Measurements from ENCODE around the gene TPST2.

TPST2 gene

DNA sequence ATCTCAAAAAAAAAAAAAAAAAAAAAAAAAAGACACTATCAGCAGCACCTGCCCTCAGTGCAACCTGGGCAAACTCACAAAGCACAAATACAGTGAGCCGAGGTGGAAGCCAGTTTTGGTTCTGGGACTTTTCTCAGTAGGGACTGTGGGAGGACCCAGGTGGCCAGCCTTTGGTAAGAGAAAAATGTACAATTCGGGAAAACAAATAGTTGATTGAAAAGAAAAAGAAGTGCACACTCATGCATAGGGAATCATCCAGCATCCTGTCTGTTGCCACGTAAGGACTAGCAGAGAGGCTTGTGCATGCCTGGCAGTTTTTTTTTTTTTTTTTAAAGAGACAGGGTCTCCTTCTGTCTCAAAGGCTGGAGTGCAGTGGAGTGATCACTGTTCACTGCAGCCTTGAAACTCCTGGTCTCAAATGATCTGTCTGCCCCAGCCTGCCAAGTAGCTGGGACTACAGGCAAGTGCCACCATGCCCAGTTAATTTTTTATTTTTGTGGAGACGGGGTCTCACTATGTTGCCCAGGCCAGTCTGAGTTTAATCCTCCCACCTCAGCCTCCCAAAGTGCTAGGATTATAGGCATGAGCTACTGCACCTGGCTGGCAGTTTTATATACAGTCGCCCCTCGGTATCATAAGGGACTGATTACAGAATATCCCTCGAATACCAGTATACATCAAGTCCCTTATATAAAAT lies 36.7 kb downstream of the TPST2 start:
- no peak for DNase-seq (ENCODE audit: low spot score)

DNA sequence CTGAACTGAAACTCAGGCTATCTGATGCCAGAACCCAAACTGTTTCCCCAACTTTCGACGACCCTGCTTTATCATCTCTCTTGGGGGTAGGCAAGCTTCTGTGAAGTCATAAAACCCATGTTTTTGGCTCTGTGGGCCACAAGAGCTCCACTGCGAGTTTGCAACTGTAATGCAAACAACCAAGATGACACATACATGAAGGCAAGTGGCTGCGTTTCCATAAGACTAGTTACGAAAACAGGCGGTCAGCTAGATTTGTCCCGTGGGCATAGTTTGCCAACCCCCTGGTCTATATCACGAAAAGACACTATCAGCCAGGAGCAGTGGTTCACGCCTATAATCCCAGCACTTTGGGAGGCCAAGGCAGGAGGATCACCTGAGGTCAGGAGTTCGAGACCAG lies 37.5 kb downstream of the TPST2 start:
- DNase-seq (ENCODE audit: low spot score): no peak

DNA sequence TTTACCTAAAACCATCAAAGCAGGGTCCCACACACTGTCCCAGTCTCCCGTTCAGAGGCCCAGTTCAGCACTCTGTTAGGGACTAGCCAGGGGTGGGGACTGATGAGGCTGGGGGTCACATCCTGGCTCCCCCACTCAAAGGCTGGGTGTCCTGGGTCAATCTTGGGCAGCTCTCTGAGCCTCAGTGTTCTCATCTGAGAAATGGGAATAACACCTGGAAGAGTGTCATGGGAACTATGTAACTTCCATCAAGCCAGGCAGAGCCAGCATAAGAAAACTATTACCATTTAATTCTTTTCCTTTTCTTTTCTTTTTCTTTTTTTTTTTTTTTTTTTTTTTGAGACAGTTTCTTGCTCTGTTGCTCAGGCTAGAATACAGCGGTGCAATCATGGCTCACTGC lies 38.4 kb downstream of the TPST2 start:
- no peak for DNase-seq (ENCODE audit: low spot score)

DNA sequence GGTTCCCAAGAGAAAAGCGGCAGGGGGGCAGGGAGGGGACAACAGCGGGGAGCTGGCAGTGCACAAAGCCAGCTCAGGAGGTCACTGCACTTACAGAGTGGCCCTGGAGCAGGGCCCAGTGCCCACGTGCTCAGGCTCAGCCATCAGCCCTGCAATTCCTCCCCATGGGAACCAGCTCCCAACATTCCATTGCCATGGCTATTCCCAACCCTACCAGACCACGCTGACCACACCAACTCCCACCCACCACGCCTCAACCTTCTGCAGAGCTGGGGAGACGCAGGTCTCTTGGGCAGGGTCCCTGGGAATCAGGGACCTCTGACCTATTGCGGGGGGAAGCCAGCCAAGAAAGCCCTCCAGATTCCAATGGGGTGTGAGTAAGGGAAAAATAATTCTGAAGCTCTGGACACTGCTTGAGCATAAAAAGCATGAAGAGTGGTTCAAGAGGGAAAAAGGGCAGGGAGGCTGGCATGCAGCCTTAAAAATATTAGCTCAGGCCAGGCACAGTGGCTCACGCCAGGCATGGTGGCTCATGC lies 39.4 kb downstream of the TPST2 start:
- DNase-seq (ENCODE audit: low spot score): peak; percentile 53

DNA sequence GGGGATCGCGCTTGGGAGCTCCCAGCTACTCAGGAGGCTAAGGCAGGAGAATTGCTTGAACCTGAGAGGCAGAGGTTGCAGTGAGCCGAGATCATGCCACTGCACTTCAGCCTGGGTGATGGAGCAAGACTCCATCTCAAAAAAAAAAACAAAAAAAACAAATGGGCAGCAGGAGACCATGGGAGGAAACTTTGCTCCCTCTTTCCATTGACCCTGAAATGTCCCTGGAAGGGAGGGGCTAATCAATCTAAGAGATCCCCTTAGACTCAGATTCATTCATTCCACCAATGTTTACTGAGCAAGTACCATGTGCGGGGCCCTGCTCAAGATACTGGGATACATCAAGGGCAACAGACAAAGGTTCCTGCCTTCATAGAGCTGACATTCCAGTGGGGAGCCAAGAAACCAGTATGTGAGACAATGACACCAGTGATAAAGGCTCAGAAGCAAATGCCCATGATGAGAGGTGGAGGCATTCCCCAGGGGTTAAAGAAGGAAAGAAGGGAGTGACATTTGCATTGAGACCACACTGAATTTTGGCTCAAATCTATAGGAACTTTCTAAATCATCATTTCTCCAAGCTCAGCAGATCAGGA lies 39.9 kb downstream of the TPST2 start:
- DNase-seq (ENCODE audit: low spot score): no peak

DNA sequence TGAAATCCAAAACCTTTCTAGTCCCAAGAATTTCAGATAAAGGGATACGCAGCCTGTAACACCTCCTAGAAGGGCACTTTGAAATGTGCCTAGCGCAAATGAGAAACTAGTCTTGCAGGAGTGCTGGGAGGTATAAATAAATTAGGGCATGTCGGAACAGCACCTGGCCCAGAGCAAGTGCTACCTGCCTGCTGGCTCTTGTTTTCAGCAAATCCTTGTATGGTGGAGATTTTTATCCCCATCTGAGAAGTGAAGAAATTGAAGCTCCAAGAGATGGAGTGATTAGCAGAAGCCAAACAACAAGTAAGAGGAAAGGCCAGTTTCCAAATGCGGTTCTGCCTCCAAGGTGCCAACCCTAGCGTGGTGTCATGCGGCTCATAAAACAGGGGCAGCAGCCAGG lies 40.9 kb downstream of the TPST2 start:
- no peak for DNase-seq (ENCODE audit: low spot score)

DNA sequence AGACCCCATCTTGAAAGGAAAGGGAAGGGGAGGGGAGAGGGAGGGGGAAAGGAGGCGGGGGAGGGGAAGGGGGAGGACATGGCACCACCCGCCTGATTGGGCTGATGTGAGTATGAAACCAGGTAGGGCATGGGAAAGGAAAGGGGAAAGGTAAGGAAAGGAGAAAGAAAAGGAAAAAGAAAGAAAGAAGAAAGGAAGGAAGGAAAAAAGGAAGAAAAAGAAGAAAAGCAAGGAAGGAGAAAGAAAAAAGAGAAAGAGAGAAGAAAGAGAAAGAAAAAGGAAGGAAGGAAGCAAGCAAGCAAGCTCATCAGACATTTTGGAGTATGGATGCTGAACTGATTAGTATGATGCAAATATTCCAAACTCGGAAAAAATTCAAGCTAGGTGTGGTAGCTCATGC lies 41.6 kb downstream of the TPST2 start:
- no peak for DNase-seq (ENCODE audit: low spot score)

DNA sequence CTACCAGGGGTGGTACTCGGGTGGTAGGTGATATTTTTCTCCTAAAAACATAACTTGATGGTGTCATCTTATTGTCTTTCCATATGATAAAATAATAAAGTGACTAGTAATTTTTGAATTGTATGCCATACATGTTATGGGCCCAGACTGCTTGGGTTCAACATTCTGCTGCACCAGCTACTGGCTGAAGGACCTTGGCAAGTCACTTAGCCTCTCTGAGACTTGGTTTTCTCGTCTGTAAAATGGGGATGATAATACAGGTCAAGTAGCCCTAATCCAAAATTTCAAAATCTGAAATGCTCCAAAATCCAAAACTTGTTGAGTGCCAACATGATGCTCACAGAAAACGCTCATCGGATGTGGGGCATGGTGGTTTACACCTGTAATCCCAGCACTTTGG lies 42.1 kb downstream of the TPST2 start:
- no peak for DNase-seq (ENCODE audit: low spot score)

DNA sequence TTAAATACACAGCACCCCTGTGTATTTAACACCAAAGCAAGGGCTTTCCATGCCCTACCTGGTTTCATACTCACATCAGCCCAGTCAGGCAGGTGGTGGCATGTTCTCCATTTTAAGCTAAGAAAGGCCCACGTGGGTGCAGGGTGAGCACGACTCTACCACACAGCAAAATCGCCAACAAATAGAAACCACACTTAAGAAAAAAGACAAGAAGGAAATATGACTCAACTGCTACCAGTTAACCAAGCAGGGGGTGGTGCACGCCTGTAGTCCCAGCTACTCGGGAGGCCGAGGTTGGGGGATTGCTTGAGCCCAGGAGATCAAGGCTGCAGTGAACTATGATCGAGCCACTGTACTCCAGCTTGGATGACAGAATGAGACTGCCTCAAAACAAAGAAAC lies 42.5 kb downstream of the TPST2 start:
- DNase-seq (ENCODE audit: low spot score): no peak

DNA sequence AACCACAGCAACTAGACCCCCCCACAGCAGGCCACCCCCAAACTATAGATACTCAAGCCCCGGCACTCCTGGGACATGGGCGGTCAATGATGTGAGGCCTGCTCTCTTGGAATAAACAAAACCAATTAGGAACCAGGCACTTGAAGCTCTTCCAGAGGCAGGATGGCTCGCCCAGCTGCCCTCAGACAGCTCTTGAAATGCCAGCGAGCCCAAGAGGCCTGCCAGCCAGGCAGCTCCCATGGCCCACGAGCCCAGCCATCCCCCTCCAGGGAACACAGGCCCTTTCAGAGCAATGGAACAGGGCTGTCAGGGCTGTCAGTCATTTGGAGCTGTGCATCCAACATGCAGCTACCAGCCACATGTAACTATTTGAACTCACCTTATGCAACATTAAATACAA lies 43.6 kb downstream of the TPST2 start:
- no peak for DNase-seq (ENCODE audit: low spot score)

DNA sequence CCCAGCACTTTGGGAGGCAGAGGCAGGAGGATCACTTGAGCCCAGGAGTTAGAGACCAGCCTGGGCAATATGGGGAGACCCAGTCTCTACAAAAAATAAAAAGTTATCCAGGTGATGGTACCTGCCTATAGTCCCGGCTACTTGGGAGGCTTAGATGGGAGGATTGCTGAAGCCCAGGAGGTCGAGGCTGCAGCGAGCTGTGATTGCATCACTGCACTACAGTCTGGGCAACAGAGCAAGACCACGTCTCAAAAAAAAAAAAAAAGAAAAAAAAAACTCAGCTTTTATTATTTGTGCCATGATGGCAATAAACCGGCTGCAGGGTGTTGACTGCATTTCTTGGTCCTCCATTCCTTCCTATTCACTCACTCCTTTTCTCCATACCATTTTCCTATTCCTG lies 44.1 kb downstream of the TPST2 start:
- DNase-seq (ENCODE audit: low spot score): no peak

DNA sequence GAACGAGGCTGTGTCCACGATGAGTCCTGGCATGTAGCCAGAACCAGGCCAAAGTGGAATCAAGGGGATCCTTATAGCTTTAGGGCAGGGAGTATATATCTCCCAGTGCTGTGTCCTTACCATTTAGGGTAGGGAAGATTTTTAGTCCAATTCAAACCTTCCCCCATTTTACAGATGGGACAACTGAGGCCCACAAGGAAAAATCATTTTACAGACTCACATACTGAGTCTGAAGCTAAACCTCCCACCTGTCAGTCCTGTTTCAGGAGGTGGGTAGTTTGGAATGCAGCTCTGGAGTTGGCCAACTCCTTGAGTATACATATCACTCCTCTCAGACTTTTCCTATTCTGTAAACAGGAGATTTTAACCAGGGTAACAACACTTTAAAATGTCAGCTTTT lies 44.5 kb downstream of the TPST2 start:
- DNase-seq (ENCODE audit: low spot score): no peak

DNA sequence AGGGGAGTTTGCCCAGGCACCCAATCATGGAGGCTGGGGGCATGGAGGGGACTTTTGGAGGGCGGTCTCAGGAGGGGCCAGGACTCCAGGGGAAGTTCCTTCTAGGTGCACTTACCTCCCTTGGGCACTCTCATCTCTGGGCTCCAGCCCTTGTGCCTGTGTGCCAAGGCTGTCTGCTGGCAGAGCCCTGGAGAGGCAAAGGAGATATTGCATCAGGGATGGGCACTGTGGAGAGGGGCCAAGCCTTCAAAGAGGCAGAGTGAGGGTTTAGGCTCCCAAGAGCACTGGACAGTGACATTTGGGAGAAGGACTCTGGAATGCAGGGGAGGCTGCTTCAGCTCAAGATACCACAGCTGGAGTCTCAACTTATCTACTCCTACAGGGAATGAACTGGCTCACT lies 45.4 kb downstream of the TPST2 start:
- no peak for DNase-seq (ENCODE audit: low spot score)

DNA sequence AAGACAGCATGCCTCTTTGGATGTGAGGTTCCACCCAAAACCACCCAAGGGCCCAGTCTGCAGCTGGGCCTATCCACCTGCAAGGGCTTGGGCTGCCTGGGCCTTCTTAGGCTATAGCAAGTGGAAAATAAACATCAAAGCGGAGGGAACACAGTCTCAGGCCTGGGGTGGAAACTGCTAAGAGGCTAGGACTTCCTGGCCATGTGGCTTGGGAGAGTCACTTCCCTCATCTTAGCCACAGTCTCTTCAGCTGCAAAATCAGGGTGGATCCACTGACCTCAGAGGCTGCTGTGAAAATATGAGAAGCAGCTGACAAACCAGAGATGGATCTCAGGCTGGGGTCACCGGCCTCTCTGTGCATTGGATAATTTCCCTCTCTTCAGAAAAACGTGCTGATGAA lies 47.1 kb downstream of the TPST2 start:
- DNase-seq (ENCODE audit: low spot score): no peak

DNA sequence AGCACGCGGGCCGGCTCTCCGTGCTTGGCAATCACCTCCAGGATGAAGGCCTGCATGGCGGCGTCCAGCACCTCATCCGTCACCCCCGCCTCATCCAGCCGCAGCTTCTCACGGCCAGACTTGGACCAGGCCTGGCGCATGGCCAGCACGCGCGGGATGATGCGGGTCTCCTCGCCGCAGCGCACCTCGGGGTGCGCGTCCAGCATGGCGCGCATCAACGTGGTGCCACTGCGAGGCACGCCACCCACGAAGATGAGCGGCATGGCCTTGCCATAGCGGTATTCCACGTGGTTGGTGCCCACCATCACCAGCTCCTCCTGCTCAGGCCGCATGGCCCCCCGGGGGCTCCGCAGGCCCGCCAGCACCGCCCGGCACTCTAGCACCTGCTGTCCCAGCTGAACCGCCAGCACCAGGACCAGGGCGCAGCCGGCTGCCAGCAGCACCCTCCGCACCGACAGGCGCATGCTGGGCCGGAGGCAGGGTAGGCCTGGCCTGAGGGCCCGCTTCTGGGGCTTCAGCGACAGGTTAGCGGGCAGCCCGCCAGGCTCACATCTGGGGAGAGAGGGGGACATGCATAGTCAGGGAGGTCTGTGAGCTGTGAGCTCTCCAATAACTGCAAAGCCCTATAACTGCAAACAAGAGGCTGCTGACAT lies 48.6 kb downstream of the TPST2 start:
- no peak for DNase-seq (ENCODE audit: low spot score)

DNA sequence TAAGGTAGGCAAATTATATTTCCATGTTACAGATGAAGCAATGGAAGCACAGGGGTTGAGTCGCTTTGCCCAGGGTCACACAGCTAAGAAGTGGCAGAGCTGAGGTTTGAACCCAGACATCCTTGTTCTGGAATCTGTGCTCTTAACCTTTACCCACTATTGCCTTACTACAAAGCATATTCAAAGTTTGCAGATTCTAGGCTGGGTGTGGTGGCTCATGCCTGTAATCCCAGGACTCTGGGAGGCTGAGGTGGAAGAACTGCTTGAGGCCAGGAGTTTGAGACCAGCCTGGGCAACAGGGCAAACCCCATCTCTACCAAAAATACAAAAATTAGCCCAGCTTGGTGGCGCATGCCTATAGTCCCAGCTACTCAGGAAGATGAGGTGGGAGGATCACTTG lies 49.8 kb downstream of the TPST2 start:
- DNase-seq (ENCODE audit: low spot score): no peak

DNA sequence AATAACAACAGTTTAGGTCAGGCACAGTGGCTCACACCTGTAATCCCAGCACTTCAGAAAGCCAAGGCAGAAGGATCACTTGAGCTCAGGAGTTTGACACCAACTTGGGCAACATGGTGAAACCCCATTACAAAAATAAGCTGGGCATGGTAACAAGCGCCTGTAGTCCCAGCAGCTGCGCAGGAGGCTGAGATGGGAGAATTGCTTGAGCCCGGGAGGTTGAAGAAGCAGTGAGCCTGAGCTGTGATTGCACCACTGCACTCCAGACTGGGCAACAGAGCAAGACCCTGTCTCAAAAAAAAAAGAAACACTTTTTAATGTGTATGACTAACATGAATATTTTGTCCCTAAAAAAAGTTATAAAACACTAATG lies 53.2 kb downstream of the TPST2 start:
- no peak for DNase-seq (ENCODE audit: low spot score)

DNA sequence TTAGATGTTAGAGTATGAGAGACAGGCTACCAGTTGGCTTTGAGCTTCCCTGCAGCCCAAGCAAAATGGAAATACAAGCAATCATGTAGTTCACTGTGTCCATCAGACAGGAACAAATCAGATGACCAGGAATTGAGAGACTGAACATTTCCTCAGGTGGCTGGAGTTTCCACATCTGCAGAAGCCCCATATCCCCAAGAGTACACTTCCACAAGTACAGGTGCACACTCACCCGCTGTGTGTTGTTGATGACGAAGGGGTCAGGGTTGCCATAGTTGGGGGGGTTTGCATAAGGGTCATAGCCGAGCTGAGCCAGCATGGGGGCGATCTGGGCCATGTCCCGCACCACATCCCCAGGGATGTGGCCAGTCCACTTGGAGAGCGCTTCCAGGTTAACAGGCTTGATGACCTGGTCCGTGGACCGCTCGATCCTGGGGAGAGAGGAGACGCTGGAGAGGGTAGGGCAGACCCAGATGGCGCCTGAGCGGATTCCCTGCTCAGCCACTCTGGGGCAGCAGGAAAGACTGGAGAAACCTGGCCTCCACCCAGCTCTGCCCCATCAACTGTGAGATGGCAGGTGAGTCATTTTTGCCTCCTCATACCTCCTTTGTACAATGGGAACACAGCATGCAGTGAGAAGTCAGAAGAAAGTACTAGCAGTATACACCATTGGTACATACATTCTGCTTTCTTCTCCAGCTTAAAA lies 53.7 kb downstream of the TPST2 start:
- no peak for DNase-seq (ENCODE audit: low spot score)

DNA sequence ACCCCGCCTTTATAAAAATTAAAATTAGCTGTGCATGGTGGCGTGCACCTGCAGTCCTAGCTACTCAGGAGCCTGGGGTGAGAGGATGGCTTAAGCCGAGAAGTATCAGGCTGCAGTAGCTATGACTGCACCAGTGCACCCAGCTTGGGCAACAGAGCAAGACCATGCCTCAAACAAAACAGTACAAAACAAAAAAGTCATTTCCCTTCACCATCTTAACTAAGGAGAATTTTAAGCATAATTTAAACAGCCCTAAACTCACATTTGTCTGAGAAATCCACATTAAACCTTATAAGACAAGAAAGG lies 54.4 kb downstream of the TPST2 start:
- DNase-seq (ENCODE audit: low spot score): no peak

DNA sequence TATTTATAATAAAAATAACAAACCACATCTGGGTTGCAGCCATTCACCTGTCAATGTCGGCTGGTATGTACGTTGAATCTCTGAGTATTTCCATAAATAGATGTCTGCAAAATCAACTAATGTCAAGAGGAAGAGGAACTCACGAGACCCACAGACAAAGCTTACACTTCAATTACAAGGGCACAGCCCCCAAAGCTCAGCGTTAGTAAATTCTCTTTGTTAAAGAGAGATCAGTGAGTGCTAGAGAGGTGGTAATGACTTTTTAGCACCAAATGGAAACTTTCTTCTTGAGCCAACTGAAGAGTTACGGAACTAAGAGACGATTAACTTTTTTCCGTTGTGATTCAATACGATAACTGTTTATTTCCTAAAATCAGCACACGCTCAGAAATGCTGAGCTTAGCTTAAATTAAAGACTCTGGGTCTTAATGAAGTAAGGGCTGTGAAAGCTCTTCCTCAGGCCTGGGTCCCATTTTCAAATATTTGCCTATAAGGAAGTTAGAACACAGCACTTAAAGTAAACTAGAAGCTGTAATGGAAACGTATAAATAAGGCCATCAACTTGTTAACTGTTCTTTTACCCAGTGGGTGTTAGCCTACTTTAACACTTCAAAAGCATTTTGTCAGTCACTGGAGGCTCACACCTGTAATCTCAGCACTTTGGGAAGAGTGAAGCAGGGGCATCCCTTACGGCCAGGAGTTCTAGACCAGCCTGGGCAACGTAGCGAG lies 54.9 kb downstream of the TPST2 start:
- no peak for DNase-seq (ENCODE audit: low spot score)

DNA sequence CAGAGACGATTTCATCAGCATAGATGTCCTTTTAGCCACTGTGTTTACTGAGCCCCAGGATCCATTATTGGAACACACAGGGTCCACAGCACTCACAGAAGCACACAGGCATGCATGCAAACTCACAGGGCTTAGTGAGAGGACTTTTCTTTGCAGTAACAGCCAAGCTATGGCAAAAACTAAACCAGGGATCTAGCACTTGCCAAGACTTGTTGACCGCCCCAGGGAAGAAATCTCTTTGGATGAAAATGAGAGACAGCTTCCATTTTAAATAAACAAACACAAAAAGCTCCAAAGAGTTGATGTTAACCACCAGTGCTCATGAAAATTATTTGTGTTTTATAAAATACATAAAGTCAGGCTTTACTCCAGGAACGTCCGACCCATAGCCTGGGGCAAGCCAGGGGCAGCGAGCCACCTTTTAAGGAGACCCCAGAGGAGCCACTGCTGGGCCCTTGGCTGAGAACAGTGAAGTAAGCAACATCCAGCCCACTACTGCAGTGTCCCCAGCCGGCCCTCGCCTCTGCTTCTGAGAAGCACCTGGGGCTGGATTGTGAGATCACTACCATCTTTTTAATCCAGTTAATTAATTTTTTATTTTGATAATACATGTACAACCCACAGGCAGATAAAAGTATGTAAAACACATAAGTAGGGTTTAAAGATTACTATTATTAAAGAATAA lies 55.6 kb downstream of the TPST2 start:
- no peak for DNase-seq (ENCODE audit: low spot score)

DNA sequence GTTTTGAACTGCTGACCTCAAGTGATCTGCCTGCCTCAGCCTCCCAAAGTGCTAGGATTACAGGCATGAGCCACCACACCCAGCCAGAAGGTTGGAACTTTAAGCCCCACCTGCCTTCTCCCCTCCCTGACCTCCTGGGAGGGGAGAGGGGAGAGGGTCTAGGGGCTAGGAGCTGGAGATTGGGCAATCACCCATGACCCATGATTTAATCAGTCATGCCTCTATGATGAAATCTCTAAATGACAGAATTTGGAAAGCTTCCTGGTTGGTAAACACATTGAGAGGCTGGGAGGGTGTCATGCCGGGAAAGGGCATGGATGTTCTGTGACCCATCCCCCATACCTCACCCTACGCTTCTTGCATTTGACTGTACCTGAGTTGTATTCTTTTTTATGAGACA lies 60.6 kb downstream of the TPST2 start:
- no peak for DNase-seq (ENCODE audit: low spot score)

Data from ecto neural progenitor cell (in vitro differentiated cells).